Measurements from ENCODE around the gene SPATA17. TPM values are rescaled to one million over a fixed set of nuclear protein-coding genes. Genes with fewer than 3 reads are reported as not detected.
"Not testable (repeated sequence)": the region's sequence is repeated elsewhere in the genome, so short reads cannot be mapped to it uniquely, and the experiment has no call there.

The SPATA17 gene
- total RNA-seq, 6 experiments from 2014 or later: 0.24 to 0.31 TPM; not detected in 4

DNA sequence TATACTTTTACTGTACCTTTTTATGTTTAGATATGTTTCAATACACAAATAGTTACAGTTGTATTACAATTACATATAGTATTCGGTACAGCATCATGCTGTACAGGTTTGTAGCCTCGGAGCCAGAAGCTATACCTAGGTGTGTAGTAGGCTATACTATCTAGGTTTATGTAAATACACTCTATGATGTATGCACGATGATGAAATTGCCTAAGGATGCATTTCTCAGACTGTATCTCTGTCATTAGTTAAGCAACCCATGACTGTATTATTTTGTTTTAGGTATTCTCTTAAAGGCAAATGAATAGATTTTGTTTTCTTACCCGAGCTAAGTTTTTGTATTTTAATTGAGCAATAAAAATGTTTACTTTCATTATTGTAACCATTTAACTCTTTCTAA is 56.4 kb downstream of the SPATA17 start:
- H3K4me1 ChIP-seq: no peaks in the 10 kb centered on the region
- H3K36me3 ChIP-seq: no peaks in the 10 kb centered on the region
- H3K27me3 ChIP-seq: no peaks in the 10 kb centered on the region
- ATAC-seq (no peak), DNase-seq (no peak)
- no peak for TF ChIP-seq CTCF (IDR thresholded peaks at IDR 0.05)
- no peak for TF ChIP-seq POLR2A (IDR thresholded peaks at IDR 0.05)
- intact Hi-C loops (cut with DNase I): no loop called here
- H3K4me3 ChIP-seq: no peak overlapping the region
- WGBS (ENCODE audit: insufficient coverage, low coverage, low lambda C conversion rate, missing lambda C conversion rate): 52% methylated on average over 4 of the region's 4 CpGs
- no peaks in the 10 kb centered on the region for H3K9me3 ChIP-seq
- no peak overlapping the region for H3K27ac ChIP-seq

DNA sequence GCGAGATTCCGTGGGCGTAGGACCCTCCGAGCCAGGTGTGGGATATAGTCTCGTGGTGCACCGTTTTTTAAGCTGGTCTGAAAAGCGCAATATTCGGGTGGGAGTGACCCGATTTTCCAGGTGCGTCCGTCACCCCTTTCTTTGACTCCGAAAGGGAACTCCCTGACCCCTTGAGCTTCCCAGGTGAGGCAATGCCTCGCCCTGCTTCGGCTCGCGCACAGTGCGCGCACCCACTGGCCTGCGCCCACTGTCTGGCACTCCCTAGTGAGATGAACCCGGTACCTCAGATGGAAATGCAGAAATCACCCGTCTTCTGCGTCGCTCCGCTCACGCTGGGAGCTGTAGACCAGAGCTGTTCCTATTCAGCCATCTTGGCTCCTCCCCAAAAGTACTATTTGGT is 65.0 kb downstream of the SPATA17 start:
- 80% methylated on average over 9 of the region's 25 CpGs for WGBS (ENCODE audit: insufficient coverage, low coverage, low lambda C conversion rate, missing lambda C conversion rate)

GRCh38 chr1:217703326-217703725 is 72.2 kb downstream of the SPATA17 start:
- no peak for TF ChIP-seq CTCF (IDR thresholded peaks at IDR 0.05)
- H3K27ac ChIP-seq: no peak overlapping the region
- DNase-seq (no peak), ATAC-seq (no peak)
- H3K4me1 ChIP-seq: no peaks in the 10 kb centered on the region
- 67% methylated on average over 3 of the region's 6 CpGs for WGBS (ENCODE audit: insufficient coverage, low coverage, low lambda C conversion rate, missing lambda C conversion rate)
- H3K36me3 ChIP-seq: no peaks in the 10 kb centered on the region
- no peak overlapping the region for H3K4me3 ChIP-seq
- no peaks in the 10 kb centered on the region for H3K27me3 ChIP-seq
- intact Hi-C loops (cut with DNase I): no loop called here
- no peaks in the 10 kb centered on the region for H3K9me3 ChIP-seq

More for the DNA sequence above, 65.0 kb downstream of the SPATA17 start:
- H3K27me3 ChIP-seq; H3K36me3 ChIP-seq; H3K9me3 ChIP-seq; ATAC-seq; H3K4me3 ChIP-seq; H3K27ac ChIP-seq; DNase-seq; intact Hi-C loops (cut with DNase I); H3K4me1 ChIP-seq: not testable (repeated sequence)

DNA sequence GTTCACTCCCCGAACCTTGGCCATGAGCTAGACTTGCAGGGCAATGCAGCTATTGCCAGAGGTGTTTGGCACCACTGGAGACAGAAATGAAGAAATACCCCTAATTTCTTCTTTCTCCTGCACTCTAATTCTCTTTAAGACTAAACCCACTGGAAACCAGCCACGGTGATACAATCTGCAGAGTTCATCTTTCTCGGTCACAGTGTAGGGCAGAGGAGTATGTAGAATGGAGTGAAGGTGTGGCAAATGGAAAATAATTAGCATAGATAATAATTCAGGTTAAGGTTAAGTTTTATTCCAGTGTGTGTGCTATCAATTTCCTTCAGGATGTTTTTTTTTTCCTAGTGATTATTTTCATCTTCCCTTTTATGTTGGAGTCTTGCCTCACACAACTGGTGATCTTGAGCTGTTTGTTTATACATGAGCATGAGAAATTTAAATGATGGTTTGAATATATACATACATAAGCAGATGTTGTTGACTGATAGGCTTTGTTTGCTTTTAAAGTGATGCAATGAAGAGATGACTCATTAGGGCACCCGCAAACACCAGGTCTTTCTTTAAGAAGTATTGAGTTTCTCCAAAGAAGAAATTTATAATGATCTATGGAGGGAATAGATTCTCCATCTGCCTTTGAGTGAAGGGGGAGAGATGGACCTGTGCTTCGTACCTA is 81.9 kb downstream of the SPATA17 start:
- 56% methylated on average over 4 of the region's 5 CpGs for WGBS (ENCODE audit: insufficient coverage, low coverage, low lambda C conversion rate, missing lambda C conversion rate)
- Histone ChIP-seq H3K36me3 (no peaks in the 10 kb centered on the region), H3K9me3 (no peaks in the 10 kb centered on the region), H3K27ac (no peak overlapping the region), H3K27me3 (no peaks in the 10 kb centered on the region), H3K4me3 (no peak overlapping the region), H3K4me1 (no peaks in the 10 kb centered on the region)
- no peak for TF ChIP-seq CTCF (IDR thresholded peaks at IDR 0.05)
- TF ChIP-seq POLR2A (IDR thresholded peaks at IDR 0.05): no peak
- ATAC-seq (no peak), DNase-seq (no peak)
- intact Hi-C loops (cut with DNase I): no loop called here

DNA sequence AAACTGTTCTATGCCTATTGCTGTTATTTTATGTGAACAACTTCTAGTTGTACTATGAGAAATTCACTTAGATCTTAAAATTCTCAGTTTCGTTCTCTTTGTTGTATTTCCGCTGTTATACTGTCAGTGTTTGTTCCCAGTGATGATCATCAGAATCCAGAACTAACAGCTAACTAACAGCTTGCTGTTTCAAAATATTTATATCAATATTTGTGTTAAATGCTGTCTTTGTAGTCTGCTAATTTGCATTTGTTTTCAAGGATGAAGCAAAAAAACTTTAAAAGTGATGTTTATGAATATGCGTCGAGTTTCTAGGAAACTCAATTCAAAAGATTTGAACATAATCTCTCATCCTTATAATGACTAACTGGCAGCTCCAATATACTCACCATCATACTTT is 84.5 kb downstream of the SPATA17 start:
- WGBS (ENCODE audit: insufficient coverage, low coverage, low lambda C conversion rate, missing lambda C conversion rate): 87% methylated on average over 4 of the region's 4 CpGs
- no peak for ATAC-seq

More for the DNA sequence above, 84.5 kb downstream of the SPATA17 start:
- Histone ChIP-seq H3K27me3 (no peaks in the 10 kb centered on the region), H3K4me3 (no peak overlapping the region), H3K36me3 (no peaks in the 10 kb centered on the region), H3K27ac (no peak overlapping the region), H3K9me3 (no peaks in the 10 kb centered on the region), H3K4me1 (no peaks in the 10 kb centered on the region)
- no peak for DNase-seq
- TF ChIP-seq CTCF (IDR thresholded peaks at IDR 0.05) (no peak), POLR2A (IDR thresholded peaks at IDR 0.05) (no peak)
- intact Hi-C loops (cut with DNase I): no loop called here

All from right lobe of liver (tissue), 6 donors.